SK-N-MC (cell line): ENCODE measurements around the gene NPTXR.

Experiments
- DNase-seq: peaks from one replicate; pipeline ENCODE4 v3.0.0-alpha.2; 2011; ENCODE audit warnings: low read depth, low spot score
- H3K27ac ChIP-seq: fragments of 200-600 bp; sonication (generic); 2 replicates; pipeline ENCODE4 v1.5.1; 2016; ENCODE audit warnings: mixed run types
- H3K36me3 ChIP-seq: fragments of 200-600 bp; sonication (generic); 2 replicates; pipeline ENCODE4 v1.6.1; 2017; ENCODE audit warnings: antibody characterized with exemption, low read length, mixed read lengths; ENCODE audit not compliant: insufficient read depth
- H3K4me3 ChIP-seq: fragments of 200-600 bp; sonication (generic); 2 replicates; pipeline ENCODE4 v1.5.1; 2016
- H3K9ac ChIP-seq: fragments of 200-600 bp; sonication (generic); 2 replicates; pipeline ENCODE4 v1.8.0; 2017; ENCODE audit warnings: mixed run types, mixed read lengths; ENCODE audit not compliant: insufficient read length
- H3K9me3 ChIP-seq: fragments of 200-600 bp; sonication (generic); 2 replicates; pipeline ENCODE4 v1.6.1; 2017; ENCODE audit warnings: low read depth, mild to moderate bottlenecking, antibody characterized with exemption, low read length, moderate library complexity, mixed read lengths
- EZH2 ChIP-seq: fragments of 200-600 bp; sonication (generic); IDR thresholded peaks from one replicate; pipeline ENCODE4 v1.6.1; 2017; ENCODE audit warnings: antibody characterized with exemption
- FOXP2 ChIP-seq: optimal IDR thresholded peaks from 2 replicates; pipeline ENCODE3; 2011; ENCODE audit warnings: mild to moderate bottlenecking, moderate library complexity; ENCODE audit not compliant: insufficient read depth; ENCODE audit errors: extremely low read length, control extremely low read depth
- POLR2AphosphoS5 ChIP-seq: IDR thresholded peaks from 2 replicates; pipeline ENCODE4 v1.6.1; 2012; ENCODE audit warnings: mild to moderate bottlenecking, low read depth, low read length, borderline replicate concordance

Gene NPTXR

DNA sequence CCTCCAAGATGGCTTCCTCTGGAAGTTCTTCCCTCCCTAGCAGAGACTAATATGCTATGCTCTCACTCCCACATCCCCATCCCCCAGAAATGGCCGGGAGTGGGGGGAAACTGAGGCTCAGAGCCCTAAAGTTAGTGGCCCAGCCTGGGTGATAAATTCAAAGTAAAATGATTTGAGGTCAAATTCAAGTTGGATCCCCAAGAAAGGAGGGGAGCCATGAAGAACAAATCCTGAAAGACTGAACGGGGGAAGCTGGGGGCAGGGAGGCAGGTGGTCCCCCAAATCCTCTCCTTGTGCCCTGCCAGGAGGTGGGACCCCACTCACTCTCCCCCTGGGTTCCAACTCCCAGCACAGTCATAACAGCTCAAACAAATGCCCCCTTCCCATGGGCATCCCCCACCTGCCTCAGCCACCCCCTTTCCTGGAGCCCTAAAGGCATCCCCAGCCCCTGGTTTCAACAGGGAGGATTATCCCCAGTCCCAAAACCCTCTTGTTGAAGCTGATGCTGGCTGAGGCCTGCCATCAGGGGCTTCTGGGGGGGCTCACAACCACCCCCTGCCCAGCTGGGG lies 27.0 kb upstream of the NPTXR start:
- TF ChIP-seq EZH2, result no peak
- TF ChIP-seq POLR2AphosphoS5, result no peak
- no peak for TF ChIP-seq FOXP2
- H3K4me3 ChIP-seq, result peak overlapping the region; percentile 87
- no peaks in the 10 kb centered on the region for H3K9me3 ChIP-seq
- peak overlapping the region; percentile 92 for H3K9ac ChIP-seq
- H3K36me3 ChIP-seq, result peaks cover 48% of the 10 kb centered on the region
- peak overlapping the region; percentile 93 for H3K27ac ChIP-seq
- DNase-seq, result no peak

DNA sequence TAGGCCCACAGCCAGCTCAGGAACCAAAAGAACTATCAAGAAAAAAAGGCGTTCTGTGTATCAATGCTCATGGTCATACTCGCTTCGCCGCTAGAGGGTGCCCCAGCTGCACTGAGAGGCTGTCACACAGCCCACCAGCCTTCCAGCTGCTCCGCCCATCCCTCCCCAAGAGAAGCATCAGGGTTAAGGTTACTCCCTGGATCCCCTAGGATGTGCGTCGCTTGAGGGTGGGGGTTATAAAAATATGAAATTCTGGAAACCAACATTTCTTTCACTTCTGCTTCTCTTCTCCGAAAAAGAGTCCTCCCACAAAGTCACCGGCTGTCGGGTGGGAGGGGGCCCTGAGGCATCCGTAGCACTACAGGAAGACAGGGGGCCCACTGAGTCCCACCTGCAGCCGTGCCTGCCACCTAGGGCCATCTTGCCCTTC lies 26.5 kb upstream of the NPTXR start:
- peak overlapping the region; percentile 92 for H3K9ac ChIP-seq
- no peak for TF ChIP-seq FOXP2
- TF ChIP-seq EZH2, result no peak
- peak overlapping the region; percentile 87 for H3K4me3 ChIP-seq
- H3K36me3 ChIP-seq, result peaks cover 53% of the 10 kb centered on the region
- peak overlapping the region; percentile 93 for H3K27ac ChIP-seq
- DNase-seq, result peak; percentile 45
- no peaks in the 10 kb centered on the region for H3K9me3 ChIP-seq

DNA sequence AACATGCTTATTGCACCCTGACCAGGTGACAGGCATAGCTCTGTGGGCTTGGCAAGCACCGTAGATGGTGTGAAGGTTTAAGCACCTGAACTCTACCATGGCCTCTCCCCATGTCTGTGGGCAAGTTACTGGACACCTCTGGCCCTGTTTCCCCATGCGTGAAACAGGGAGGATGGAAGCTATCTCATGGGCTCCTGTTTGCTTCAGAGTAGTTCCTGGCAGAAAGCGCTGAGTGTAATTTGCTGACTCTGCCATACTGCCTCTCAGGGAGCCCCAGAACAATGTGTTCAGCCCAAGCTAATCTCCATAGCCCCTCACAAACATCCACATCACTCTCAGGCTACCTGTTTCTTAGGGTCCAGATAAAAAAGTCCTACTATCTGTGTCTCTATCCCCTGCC lies 25.8 kb upstream of the NPTXR start:
- no peak for DNase-seq
- TF ChIP-seq FOXP2, result no peak
- TF ChIP-seq EZH2, result no peak
- no peak for TF ChIP-seq POLR2AphosphoS5
- Histone ChIP-seq H3K4me3 (peak overlapping the region; percentile 87), H3K9me3 (no peaks in the 10 kb centered on the region), H3K27ac (peak overlapping the region; percentile 77; the same call in 1 of the 2 replicates), H3K9ac (peak overlapping the region; percentile 57), H3K36me3 (peaks cover 60% of the 10 kb centered on the region)

DNA sequence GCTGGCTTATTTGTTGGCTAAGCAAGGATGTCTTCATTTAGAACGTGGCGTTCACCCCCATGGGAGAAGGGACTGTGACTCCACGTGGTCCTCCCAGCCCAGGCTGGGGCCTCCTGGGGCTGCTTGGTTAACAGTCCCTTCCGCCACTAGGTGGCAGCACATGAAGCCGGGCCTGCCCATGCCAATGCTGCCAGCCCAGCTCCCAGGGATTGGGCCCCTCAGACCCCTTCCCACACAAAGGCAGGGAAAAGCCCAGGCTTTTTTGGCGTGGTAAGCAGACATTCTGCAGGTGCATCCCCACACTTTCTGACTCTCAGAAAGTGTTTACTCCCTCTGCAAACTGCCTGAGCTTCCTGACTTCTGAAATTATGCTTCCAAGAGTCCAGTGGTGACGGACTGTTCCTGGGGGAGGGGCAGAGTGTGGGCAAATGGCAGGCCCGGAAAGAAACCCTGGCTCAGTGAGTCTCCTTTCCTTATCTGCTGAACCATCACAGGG lies 25.1 kb upstream of the NPTXR start:
- DNase-seq, result no peak
- peaks cover 60% of the 10 kb centered on the region for H3K36me3 ChIP-seq
- H3K9ac ChIP-seq, result no peak overlapping the region
- H3K27ac ChIP-seq, result peak overlapping the region; percentile 69; the same call in 1 of the 2 replicates
- H3K9me3 ChIP-seq, result no peaks in the 10 kb centered on the region
- H3K4me3 ChIP-seq, result peak overlapping the region; percentile 32; the same call in 1 of the 2 replicates
- TF ChIP-seq POLR2AphosphoS5, result peak; percentile 58; the same call in 1 of the 2 replicates
- no peak for TF ChIP-seq EZH2
- no peak for TF ChIP-seq FOXP2

DNA sequence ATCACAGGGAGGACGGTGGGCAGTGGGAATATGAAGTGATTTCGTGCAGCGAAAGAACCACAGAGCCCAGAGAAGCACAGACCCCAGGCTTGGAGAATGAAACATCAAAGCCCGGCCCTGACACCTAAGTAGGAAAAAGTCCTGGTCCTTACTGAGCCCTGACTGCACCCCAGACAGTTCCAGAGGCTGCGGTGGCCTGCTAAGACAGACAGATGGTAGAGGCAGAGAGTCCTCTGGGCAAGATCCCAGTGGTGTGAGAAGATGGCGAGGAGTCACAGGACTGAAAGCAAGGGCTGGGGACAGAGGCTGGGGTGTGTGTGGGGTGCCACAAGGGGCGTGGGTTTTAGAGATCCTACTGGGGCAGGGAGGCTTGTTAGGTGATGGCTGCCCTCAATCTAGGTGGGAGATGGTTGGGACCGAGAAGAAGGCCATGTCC lies 24.5 kb upstream of the NPTXR start:
- peak overlapping the region; percentile 62 for H3K27ac ChIP-seq
- no peak overlapping the region for H3K4me3 ChIP-seq
- H3K36me3 ChIP-seq, result peaks cover 60% of the 10 kb centered on the region
- TF ChIP-seq FOXP2 (no peak), EZH2 (no peak), POLR2AphosphoS5 (no peak)
- H3K9me3 ChIP-seq, result no peaks in the 10 kb centered on the region
- H3K9ac ChIP-seq, result peak overlapping the region; percentile 37
- no peak for DNase-seq

DNA sequence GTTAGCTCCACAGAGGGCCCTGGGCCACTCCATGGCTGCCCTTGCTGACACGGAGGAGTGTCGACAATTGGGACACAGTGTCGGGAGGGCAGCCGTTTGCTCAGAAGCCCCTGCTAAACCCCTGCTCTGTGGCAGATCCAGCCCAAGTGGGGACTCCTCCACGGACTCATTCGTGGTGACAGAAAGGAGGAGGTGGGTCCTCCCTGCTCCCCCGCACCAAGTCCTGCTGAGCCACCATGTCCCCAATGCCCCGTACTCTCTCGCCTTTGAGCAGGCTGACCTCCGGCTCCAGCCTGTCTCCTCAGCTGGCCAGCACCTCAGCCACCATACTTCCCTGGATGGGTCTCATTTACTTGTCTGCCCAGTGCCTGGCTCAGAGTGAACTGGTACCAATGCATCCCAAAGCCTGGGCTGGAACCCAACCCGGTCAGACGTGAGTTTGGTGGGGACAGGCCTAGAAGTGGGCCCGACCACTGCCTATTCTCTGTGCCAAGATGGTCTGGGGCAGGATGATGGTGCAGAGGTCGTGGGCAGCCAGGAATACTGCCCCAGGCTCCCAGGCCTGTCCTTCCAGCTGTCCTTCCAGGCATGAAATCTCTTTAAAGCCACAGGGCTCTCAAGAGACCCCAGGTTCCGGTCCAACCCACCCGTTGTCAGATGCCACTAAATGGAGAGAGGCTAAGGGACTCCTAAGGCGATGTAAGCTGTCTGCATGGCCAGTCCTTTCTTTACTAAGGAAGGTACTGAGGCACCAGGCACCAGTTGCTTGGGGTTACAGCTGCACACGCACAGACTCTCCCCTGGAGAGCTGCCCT lies 23.9 kb upstream of the NPTXR start:
- Histone ChIP-seq H3K4me3 (no peak overlapping the region), H3K9me3 (no peaks in the 10 kb centered on the region), H3K9ac (peak overlapping the region; percentile 3), H3K36me3 (peaks cover 60% of the 10 kb centered on the region), H3K27ac (peak overlapping the region; percentile 62)
- TF ChIP-seq POLR2AphosphoS5, result 0 out of 2 replicates have a peak, but pooled peaks have one; percentile 25
- no peak for TF ChIP-seq EZH2
- no peak for DNase-seq

GRCh38 chr22:38867124-38867455 lies 23.3 kb upstream of the NPTXR start:
- Histone ChIP-seq H3K36me3 (peaks cover 60% of the 10 kb centered on the region), H3K27ac (peak overlapping the region; percentile 62; the same call in 1 of the 2 replicates), H3K4me3 (no peak overlapping the region), H3K9ac (no peak overlapping the region), H3K9me3 (no peaks in the 10 kb centered on the region)
- TF ChIP-seq POLR2AphosphoS5, result no peak
- TF ChIP-seq EZH2, result no peak
- TF ChIP-seq FOXP2, result no peak
- DNase-seq, result no peak

DNA sequence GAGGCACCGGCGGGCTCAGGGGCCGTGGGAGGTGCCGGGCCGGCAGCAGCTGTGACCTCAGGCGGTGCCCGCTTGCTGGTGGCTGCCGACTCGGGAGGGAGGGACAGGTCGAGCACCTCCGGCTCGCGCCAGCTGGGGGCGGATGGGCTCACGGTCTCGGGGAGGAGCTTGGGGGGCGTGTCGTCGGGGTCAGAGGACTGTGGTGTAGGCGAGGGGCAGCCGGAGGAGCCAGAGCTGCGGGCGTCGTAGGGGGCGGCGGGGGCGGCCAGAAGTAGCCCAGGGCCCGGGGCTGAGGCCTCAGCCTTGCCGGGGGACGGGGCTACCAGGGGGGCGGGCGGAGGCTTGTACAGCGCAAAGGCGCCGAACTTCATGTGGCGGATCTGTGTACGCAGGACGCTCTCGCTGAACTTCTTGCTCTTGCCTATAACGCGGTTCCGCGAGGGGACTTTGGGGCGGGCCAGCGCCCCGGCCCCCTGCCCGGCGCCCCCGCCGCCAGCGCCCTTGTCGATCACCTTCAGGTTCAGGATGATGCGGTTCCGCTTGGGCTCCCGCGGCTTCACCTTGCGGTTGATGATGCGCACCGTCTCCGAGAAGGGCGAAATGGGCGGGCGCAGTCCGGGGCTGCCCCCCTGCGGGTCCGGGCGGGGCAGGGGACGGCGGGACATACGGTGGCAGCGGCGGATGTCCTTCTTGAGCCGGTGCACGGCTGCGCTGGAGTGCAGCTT lies 22.7 kb upstream of the NPTXR start:
- Histone ChIP-seq H3K4me3 (no peak overlapping the region), H3K36me3 (peaks cover 60% of the 10 kb centered on the region)

More for the DNA sequence above, 22.7 kb upstream of the NPTXR start:
- no peak overlapping the region for H3K9ac ChIP-seq
- no peak overlapping the region for H3K27ac ChIP-seq
- no peak for TF ChIP-seq FOXP2
- no peak for TF ChIP-seq POLR2AphosphoS5
- no peak for TF ChIP-seq EZH2
- no peaks in the 10 kb centered on the region for H3K9me3 ChIP-seq
- DNase-seq, result no peak
